Amniotic epithelial cell (primary cell): ENCODE measurements around the gene CC2D1B.

ENCODE experiments used
- DNase-seq: peaks from one replicate; pipeline ENCODE4 v3.0.0-alpha.2; 2010; ENCODE audit warnings: low read depth

Gene CC2D1B

GRCh38 chr1:52359676-52360594 lies 6.1 kb downstream of the CC2D1B start:
- DNase-seq: no peak

GRCh38 chr1:52358851-52359497 lies 7.0 kb downstream of the CC2D1B start:
- DNase-seq: no peak

- no peak for DNase-seq
Observed at GRCh38 chr1:52357397-52357796, 8.6 kb downstream of the CC2D1B start.

GRCh38 chr1:52356818-52357355 lies 9.1 kb downstream of the CC2D1B start:
- no peak for DNase-seq

- DNase-seq: no peak
Observed at GRCh38 chr1:52355847-52356505, 10.0 kb downstream of the CC2D1B start.

- no peak for DNase-seq
Observed at GRCh38 chr1:52355436-52355835, 10.6 kb downstream of the CC2D1B start.

GRCh38 chr1:52352690-52353089 lies 13.3 kb downstream of the CC2D1B start:
- DNase-seq: no peak

GRCh38 chr1:52348704-52349300 lies 17.2 kb downstream of the CC2D1B start:
- peak; percentile 52 for DNase-seq

- DNase-seq: no peak
Observed at GRCh38 chr1:52346653-52347052, 19.4 kb downstream of the CC2D1B start.

- no peak for DNase-seq
Observed at GRCh38 chr1:52345252-52345651, 20.8 kb downstream of the CC2D1B start.

GRCh38 chr1:52343979-52344378 lies 22.0 kb downstream of the CC2D1B start:
- DNase-seq: no peak

- no peak for DNase-seq
Observed at GRCh38 chr1:52341655-52342260, 24.2 kb downstream of the CC2D1B start.

GRCh38 chr1:52337439-52337838 lies 28.6 kb downstream of the CC2D1B start:
- DNase-seq: no peak

- peak; percentile 46 for DNase-seq
Observed at GRCh38 chr1:52334906-52335528, 31.0 kb downstream of the CC2D1B start.

GRCh38 chr1:52332411-52332810 lies 33.6 kb downstream of the CC2D1B start:
- no peak for DNase-seq

- DNase-seq: no peak
Observed at GRCh38 chr1:52328615-52329014, 37.4 kb downstream of the CC2D1B start.

GRCh38 chr1:52325786-52326185 lies 40.2 kb downstream of the CC2D1B start:
- DNase-seq: no peak

- no peak for DNase-seq
Observed at GRCh38 chr1:52323731-52324130, 42.3 kb downstream of the CC2D1B start.

GRCh38 chr1:52321061-52321460 lies 44.9 kb downstream of the CC2D1B start:
- DNase-seq: no peak

GRCh38 chr1:52306227-52307006 lies 59.6 kb downstream of the CC2D1B start:
- no peak for DNase-seq
